Measurements from ENCODE around the gene PROKR1.

Gene PROKR1

DNA sequence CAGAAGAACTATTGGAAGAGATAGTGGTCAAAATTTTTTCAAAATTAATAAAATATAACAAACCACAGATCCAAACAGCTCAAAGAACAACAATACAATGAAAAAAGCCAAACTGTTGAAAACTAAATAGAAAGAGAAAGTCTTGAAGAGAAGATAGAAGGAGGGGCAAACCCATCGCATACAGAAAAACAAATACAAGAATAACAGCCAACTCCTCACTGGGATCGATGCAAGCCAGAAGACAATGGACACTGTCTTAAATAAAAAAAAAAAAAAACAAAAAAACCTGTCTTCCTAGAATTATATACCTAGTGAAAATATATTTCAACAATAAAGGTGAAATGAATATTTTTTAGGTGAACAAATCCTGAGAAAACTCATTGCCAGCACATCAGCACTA lies 57.2 kb downstream of the PROKR1 start:
- DNase-seq, result no peak

DNA sequence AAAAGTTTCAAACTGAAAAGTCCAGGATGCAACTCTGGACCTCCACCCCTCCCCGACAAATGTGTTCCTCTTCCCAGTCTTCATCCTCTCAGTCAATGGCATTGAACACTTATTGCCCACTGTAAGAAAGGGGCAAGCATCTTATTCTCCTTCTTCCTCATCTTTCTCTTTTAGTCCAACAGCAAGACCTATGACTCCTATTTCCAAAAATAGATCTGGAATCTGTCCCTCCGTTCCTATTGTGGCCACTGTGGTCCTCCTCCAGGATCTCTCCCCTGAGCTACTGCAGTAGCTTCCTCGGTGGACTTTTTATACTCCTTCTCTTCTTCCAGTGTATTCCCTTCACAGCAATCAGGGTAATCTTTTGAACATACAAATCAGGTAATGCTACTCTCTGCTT lies 63.3 kb downstream of the PROKR1 start:
- no peak for DNase-seq
